Esophagus mucosa (tissue), 1 donor: ENCODE data around the gene ZMIZ1. TPM values are rescaled to one million over a fixed set of nuclear protein-coding genes. Genes with fewer than 3 reads are reported as not detected.

Experiments
- ATAC-seq: fragments of 200-7000 bp; cut with Tn5 transposase; one replicate; pipeline ENCODE4 v1.9.1; 2020
- total RNA-seq: library from RNA; stranded (reverse); gene quantifications from one replicate; pipeline ENCODE4 v1.2.4, GENCODE V29; 2023
- donor health status: DM: yes; HTN: yes; CAD: no.

ZMIZ1 gene
- total RNA-seq, 1 donor from 2014 or later = 43.8 TPM

GRCh38 chr10:79118286-79119202 is 49.8 kb downstream of the ZMIZ1 start:
- ATAC-seq = no peak

GRCh38 chr10:79119306-79119705 is 50.5 kb downstream of the ZMIZ1 start:
- no peak for ATAC-seq

- ATAC-seq = no peak
Observed at GRCh38 chr10:79123547-79123963, 54.8 kb downstream of the ZMIZ1 start.

- no peak for ATAC-seq
Observed at GRCh38 chr10:79124066-79124465, 55.3 kb downstream of the ZMIZ1 start.

- ATAC-seq = no peak
Observed at GRCh38 chr10:79125092-79125491, 56.3 kb downstream of the ZMIZ1 start.

- ATAC-seq = no peak
Observed at GRCh38 chr10:79126351-79127080, 57.8 kb downstream of the ZMIZ1 start.

- ATAC-seq = peak; percentile 41
Observed at GRCh38 chr10:79127151-79127961, 58.6 kb downstream of the ZMIZ1 start.

GRCh38 chr10:79128241-79128922 is 59.6 kb downstream of the ZMIZ1 start:
- ATAC-seq = no peak

GRCh38 chr10:79128923-79129305 is 60.1 kb downstream of the ZMIZ1 start:
- ATAC-seq = no peak

- no peak for ATAC-seq
Observed at GRCh38 chr10:79129361-79129997, 60.7 kb downstream of the ZMIZ1 start.

GRCh38 chr10:79130255-79130654 is 61.5 kb downstream of the ZMIZ1 start:
- ATAC-seq = no peak

GRCh38 chr10:79130846-79131245 is 62.1 kb downstream of the ZMIZ1 start:
- no peak for ATAC-seq

- ATAC-seq = no peak
Observed at GRCh38 chr10:79131836-79132631, 63.3 kb downstream of the ZMIZ1 start.

- no peak for ATAC-seq
Observed at GRCh38 chr10:79132681-79133381, 64.1 kb downstream of the ZMIZ1 start.

- no peak for ATAC-seq
Observed at GRCh38 chr10:79133416-79133815, 64.7 kb downstream of the ZMIZ1 start.

GRCh38 chr10:79135790-79136189 is 67.0 kb downstream of the ZMIZ1 start:
- no peak for ATAC-seq

- peak; percentile 11 for ATAC-seq
Observed at GRCh38 chr10:79136236-79137005, 67.7 kb downstream of the ZMIZ1 start.

GRCh38 chr10:79137300-79137756 is 68.6 kb downstream of the ZMIZ1 start:
- ATAC-seq = peak; percentile 23

- peak; percentile 19 for ATAC-seq
Observed at GRCh38 chr10:79137826-79138225, 69.1 kb downstream of the ZMIZ1 start.
